Esophagus muscularis mucosa (tissue), 3 donors: Measurements from ENCODE around the gene STAMBP.

Source experiments
- EP300 ChIP-seq: sonication (generic); formaldehyde crosslinking; IDR thresholded peaks from one replicate; pipeline ENCODE4 v1.6.1; 2017; ENCODE audit warnings: antibody characterized with exemption
- TF ChIP-seq, protein P1 (sequence below), 3 experiments: fragments of 200-600 bp in 2 of 3; fragments of 450-650 bp in 1 of 3; sonication (generic) in 2 of 3; IDR thresholded peaks; one replicate each; pipeline ENCODE4 v1.5.1; 2017 to 2019; ENCODE audit warnings: antibody characterized with exemption in 3 of 3, mild to moderate bottlenecking in 2 of 3, moderate library complexity in 1 of 3

DNA sequence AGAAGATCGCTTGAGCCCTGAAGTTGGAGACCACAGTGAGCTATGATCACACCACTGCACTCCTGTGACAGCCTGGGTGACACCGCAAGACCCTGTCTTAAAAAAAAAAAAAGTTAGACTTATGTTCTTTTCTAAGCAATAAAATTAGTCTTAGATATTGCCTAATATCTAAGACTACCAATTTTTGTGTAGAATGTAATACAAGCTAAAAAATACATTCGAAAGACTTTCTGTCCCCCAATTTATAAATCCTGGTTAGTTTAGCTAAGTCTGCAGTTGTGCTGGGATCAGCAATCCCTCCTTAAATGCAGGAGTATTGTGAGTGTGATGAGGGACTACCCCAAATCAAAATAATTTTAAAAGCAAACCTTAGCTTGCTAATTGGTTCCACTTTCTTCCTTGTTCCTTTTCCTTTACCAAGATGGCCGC, 358 bp upstream of the STAMBP start:
- TF ChIP-seq, protein P1, sequence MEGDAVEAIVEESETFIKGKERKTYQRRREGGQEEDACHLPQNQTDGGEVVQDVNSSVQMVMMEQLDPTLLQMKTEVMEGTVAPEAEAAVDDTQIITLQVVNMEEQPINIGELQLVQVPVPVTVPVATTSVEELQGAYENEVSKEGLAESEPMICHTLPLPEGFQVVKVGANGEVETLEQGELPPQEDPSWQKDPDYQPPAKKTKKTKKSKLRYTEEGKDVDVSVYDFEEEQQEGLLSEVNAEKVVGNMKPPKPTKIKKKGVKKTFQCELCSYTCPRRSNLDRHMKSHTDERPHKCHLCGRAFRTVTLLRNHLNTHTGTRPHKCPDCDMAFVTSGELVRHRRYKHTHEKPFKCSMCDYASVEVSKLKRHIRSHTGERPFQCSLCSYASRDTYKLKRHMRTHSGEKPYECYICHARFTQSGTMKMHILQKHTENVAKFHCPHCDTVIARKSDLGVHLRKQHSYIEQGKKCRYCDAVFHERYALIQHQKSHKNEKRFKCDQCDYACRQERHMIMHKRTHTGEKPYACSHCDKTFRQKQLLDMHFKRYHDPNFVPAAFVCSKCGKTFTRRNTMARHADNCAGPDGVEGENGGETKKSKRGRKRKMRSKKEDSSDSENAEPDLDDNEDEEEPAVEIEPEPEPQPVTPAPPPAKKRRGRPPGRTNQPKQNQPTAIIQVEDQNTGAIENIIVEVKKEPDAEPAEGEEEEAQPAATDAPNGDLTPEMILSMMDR (IDR thresholded peaks at IDR 0.05), result no peak
- no peak for TF ChIP-seq EP300
